ENCODE measurements around the gene DPYSL4.

The DPYSL4 gene

GRCh38 chr10:132164761-132165278 lies 21.9 kb upstream of the DPYSL4 start:
- no peak for DNase-seq

- no peak for DNase-seq
Observed at GRCh38 chr10:132165416-132165980, 21.2 kb upstream of the DPYSL4 start.

DNA sequence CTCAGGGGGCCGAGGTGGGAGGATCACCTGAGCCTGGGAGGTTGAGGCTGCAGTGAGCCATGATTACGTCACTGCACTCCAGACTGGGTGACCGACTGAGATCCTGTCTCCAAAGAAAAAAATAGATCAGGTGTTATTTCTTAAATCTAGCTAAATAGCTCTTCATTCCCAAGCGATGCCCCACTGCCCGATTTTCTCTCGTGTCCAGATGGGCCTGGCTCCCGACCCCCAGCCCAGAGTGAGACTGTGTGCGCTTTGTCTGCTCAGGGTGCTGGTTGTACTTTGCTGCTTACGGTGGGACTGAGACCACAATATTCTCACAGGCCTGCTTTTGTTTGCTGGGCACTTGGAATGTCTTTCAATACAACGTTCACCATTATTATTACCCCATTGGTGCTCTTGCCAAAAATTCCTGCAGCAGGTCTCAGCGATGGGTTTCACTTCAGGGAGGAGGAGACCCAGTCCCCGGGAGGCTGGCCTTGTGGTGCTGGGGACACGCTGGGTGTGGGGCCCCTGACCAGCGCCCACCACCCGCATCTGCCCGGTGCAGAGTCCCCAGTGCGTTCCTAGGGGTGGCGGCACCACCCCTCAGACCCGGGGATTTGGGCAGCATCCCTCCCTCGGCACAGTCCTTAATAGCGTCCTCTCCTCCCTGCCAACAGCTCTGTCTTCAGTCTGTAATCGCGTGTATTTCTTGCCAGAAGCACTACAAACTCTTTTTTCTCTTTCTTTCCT lies 20.4 kb upstream of the DPYSL4 start:
- no peak for DNase-seq

- DNase-seq: no peak
Observed at GRCh38 chr10:132167041-132167674, 19.6 kb upstream of the DPYSL4 start.

DNA sequence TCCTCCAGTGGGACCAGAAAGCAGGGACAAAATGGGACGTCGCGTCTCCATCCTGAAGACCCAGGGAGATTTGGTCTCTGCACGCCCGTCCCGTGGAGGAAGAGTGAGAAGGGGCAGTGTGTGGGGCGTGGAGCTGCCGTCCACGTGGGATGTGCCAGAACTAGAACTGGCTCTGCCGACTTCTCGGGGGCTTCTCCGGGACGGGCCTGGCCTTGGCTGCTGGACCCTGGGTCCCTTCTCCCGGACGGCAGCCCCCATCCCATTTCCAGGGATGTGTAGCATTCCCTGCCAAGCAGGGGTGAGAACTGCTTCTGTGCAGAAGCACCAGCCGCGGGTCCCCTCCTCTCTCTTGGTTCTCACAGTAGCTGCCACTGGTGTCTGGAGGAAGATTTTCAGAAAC lies 18.8 kb upstream of the DPYSL4 start:
- no peak for DNase-seq

DNA sequence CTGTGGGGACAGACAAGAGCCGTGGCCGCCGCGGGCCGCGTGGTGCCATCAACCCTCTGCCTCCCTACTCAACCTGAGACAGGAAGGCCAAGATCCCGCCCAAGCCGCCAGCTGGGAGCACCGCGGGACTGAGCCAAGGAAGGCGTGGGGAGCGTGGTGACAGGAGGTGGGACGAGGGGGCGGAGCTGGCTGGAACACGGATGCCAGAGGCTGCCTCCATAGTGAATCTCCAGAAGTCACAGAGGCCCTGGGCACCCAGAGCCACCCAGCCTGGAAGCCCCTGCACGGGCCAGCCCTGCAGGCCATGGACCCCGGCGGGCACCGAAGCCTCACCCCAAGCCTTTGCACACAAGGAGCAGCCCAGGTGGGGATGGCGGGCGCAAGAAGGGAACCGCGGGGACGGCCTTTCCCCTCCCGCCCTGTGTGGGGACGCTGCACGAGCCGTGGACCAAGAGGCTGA lies 18.1 kb upstream of the DPYSL4 start:
- DNase-seq: no peak

GRCh38 chr10:132169031-132169765 lies 17.6 kb upstream of the DPYSL4 start:
- no peak for DNase-seq

DNA sequence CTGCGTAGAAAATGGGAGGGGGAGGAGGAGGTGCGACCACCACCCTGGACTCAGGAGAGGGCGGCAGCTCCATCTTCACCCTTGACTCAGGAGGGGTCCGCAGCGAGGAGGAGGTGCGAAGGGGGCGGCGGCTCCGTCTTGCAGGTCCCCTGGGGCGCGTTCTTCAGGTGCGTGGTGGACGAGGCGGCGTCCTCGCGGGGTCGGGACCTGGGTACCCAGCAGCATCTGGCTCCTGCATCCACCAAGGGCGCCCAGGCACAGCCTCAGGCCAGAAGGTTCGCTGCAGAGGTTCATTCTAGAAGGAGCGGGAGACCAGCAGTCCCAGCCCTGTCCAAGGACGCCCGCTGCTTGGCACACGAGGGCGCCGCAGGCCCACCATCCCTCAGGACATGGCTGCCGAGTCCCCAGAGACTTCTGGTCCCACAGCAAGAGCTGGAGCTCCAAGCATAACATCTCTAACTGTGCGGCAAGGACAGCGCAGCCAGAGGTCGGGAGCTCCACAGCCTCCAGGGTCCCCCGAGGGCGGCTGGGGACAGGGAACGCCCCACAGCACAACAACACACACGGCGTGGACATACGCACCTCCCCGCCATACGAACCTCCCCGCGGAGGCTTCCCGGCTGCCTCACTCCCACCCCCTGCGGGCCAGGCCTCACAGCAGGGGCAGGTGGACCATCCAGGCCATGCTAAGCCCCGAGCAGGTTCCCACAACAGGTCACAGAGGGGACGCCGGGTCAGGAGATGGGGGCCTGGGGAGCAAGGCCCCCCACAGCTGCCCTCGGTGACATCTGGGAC lies 16.8 kb upstream of the DPYSL4 start:
- DNase-seq: no peak

- no peak for DNase-seq
Observed at GRCh38 chr10:132170561-132171361, 16.0 kb upstream of the DPYSL4 start.

- DNase-seq: no peak
Observed at GRCh38 chr10:132172091-132173066, 14.4 kb upstream of the DPYSL4 start.

DNA sequence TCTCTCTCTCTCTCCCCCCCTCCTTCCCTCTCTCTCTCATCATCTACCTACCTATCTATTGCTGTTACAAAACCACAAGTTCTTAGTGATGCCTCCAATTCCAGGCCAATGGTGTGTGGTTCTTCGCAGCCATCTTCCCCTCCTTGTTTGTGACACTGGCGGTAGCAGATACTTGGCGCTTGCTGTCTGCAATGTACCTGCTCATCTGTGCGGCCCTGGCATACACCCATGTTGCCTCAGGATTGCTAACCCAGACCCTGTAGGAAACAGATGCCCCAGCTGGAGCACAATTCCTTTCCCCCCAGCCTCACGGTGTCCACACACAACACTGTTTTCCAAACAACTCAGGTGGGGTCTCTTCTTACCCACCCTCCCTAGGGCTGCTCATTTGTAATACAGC lies 13.6 kb upstream of the DPYSL4 start:
- no peak for DNase-seq

GRCh38 chr10:132174237-132174636 lies 12.5 kb upstream of the DPYSL4 start:
- no peak for DNase-seq

DNA sequence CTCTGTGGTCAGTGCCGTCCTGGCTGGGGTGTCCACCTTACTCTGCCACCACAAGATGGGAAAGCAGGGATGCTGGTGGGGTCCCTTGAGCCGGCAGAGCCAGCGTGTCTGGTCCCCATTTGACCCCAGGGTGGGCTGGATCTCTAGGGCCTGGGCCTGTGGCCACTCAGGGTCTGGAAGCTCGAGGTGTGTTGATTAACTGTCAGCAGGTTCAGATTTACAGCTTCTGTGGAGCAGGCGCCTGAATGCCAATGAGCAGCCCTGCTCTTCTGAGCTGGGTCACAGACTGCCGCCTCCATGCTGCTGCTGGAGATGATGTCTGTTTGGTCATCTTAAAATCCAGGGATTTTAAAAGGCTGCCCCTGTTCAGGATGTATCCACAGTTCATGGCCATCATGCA lies 11.3 kb upstream of the DPYSL4 start:
- DNase-seq: no peak

DNA sequence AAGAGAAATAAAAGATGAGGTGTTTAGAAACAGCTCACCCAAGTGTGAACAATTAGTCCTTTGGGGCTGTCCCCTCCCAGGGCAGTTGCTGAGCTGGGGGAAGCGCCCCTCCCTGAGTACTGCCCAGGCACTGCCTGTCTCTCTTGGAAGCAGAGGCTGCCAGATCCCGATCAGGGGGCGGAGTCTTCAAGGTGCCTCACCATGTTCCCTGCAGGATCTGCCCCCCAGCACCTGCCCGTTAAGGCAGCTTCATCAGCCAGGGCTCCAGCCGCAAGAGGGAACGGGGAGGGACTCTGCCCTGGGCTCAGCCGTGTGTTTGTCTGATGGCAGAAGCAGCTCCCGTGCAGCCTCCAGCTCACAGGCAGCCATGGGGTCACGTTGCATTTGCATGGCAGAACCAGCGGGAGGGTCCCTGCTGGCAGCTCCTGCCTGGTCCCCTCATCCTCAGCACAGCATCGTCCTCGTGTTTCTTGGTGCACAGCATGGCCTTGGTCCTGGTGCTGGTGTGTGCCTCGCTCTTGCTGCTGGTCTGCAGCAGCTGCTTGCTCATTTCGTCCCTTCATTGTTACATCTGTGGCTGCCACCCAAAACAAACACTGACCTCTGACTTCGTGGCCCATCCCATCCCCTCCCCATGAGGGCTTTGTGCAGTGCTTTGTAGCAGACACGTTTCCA lies 10.7 kb upstream of the DPYSL4 start:
- no peak for DNase-seq

DNA sequence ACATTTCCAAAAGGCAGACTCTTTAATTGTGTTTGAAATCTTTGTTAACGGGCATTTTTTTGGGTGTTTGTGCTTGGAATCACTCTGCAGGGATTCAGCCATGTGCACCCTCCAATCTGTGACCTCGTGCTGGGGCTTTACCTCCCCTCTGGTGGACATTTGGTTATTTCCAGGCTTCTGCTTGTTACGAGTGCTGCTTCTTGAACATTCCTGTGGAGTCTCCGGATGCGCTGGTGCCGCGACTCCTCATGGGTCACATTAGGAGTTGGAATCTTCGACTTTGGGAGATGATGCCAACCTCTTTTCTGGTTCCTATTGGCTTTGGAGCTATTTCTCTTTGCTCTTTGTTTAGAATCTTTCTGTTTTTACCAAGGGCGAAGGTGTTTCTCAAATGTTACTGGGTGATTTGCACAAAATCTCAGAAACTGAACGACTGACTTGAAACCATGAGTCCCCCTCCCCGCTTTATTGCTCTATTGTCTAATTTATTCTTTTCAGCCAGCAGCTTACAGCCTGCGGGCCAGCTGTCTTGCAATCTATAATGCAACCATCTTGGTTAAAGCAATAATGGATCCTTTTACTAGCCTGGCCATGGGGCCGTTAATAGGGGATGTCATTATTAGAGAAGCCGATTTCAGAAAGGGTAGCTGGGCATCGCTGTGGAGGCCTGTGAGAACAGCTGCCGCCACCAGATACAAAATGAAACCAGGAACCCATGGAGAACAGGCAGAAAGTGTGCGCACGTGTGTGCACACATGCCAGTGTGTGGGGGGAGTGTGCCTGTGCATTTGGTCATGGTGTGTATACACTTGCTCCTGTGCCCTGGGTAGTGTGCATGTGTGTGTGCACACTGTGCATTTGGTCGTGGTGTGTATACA lies 9.9 kb upstream of the DPYSL4 start:
- no peak for DNase-seq

DNA sequence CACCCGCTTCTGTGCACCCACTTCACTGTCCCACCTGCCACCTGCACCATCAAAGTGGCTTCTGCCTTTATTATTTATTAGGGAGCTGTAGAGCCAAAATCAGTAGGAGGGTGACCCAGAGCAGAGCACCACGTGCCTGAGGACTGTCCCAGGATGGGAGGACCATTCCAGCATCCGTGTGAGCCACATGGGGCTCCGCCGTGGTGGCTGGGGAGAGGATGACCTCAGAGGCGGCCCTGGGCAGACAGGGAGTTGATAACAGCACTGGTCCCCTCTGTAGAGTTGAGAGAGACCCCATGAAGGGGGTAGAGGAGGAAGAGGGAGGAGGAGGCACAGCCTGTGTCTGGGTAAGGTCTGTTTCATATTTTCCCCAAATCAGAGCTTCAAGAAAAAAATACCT lies 8.7 kb upstream of the DPYSL4 start:
- no peak for DNase-seq

DNA sequence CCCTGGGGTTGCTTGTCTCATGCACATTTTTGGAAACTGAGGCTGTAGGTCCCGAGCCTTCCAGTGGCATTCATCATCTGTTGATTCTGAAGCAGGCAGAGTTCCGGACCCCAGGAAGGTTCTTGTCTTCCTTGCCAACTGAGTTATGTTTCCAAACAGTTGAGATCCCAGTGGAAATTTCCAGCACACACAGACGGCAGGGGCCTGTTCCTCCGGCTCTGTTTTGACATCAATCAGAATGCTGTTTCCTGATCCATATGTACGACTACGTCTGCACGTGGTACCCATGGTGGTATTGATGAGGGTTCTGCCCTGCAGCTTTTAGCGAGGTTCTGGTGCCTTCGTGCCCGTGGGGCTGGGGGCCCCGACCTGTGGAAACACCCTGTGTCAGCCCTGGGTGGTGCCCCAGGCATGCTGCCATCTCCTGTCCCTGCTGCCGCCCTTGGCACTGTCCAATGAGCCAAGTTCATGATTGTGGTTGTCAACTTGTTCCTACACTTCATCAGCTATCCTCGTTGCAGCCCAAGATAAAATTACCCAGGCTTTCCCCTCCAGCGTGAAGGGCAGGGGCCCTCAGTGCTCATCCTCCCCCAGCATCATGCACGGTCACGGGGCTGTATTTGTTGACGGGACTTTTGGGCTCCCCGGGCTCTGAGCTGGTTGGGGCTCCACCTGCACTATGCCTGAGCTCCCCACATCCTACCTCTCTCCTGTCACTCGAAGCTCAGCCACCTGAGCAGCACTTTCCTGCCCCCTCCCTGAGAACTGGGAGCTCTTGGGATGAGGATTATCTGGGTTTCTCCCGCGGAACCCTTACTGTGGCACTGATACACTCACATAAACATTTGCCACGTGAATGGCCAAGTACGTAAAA lies 7.8 kb upstream of the DPYSL4 start:
- no peak for DNase-seq
